ENCODE data around the gene ARPC2.

Gene ARPC2

GRCh38 chr2:218263817-218264641 is 47.0 kb downstream of the ARPC2 start:
- no peak for DNase-seq (ENCODE audit: low read depth)
- peak; percentile 30 for TF ChIP-seq CTCF (conservative IDR thresholded peaks at IDR 0.05; ENCODE audit: low read depth, low read length)
- H3K4me3 ChIP-seq (ENCODE audit: low read depth, low read length): no peak overlapping the region

GRCh38 chr2:218264773-218265561 is 48.0 kb downstream of the ARPC2 start:
- H3K4me3 ChIP-seq (ENCODE audit: low read depth, low read length): no peak overlapping the region
- TF ChIP-seq CTCF (conservative IDR thresholded peaks at IDR 0.05; ENCODE audit: low read depth, low read length): no peak
- no peak for DNase-seq (ENCODE audit: low read depth)

GRCh38 chr2:218265626-218266025 is 48.6 kb downstream of the ARPC2 start:
- H3K4me3 ChIP-seq (ENCODE audit: low read depth, low read length): no peak overlapping the region
- no peak for DNase-seq (ENCODE audit: low read depth)
- TF ChIP-seq CTCF (conservative IDR thresholded peaks at IDR 0.05; ENCODE audit: low read depth, low read length): no peak

GRCh38 chr2:218266316-218266979 is 49.5 kb downstream of the ARPC2 start:
- no peak for TF ChIP-seq CTCF (conservative IDR thresholded peaks at IDR 0.05; ENCODE audit: low read depth, low read length)
- no peak overlapping the region for H3K4me3 ChIP-seq (ENCODE audit: low read depth, low read length)
- no peak for DNase-seq (ENCODE audit: low read depth)

- DNase-seq (ENCODE audit: low read depth): no peak
- no peak overlapping the region for H3K4me3 ChIP-seq (ENCODE audit: low read depth, low read length)
- TF ChIP-seq CTCF (conservative IDR thresholded peaks at IDR 0.05; ENCODE audit: low read depth, low read length): no peak
Measured at GRCh38 chr2:218267259-218267658, 50.3 kb downstream of the ARPC2 start.

GRCh38 chr2:218269900-218270720 is 53.1 kb downstream of the ARPC2 start, which contains the start of the genes AAMP and PNKD:
Gene AAMP (minus strand): TSS chr2:218270137. CDS start chr2:218270086, 51 bp downstream.
Gene PNKD (plus strand): TSS chr2:218270519. CDS start chr2:218270536, 17 bp downstream.
- peak; percentile 100 for DNase-seq (ENCODE audit: low read depth)
- TF ChIP-seq CTCF (conservative IDR thresholded peaks at IDR 0.05; ENCODE audit: low read depth, low read length): peak; percentile 29

More at GRCh38 chr2:218269900-218270720, 53.1 kb downstream of the ARPC2 start, which contains the start of the genes AAMP and PNKD:
- peak within 1 kb of the TSS; percentile 94 for H3K4me3 ChIP-seq (ENCODE audit: low read depth, low read length)
